GM23248 (cell line): ENCODE results near the gene PPP1R3F. TPM values are rescaled to one million over a fixed set of nuclear protein-coding genes. Genes with fewer than 3 reads are reported as not detected.

Experiments
- DNase-seq: peaks from one replicate; pipeline ENCODE4 v3.0.0-alpha.2; 2015
- H2AFZ ChIP-seq: fragments of 200-600 bp; sonication (generic); 2 replicates; pipeline ENCODE4 v1.6.1; 2016; ENCODE audit warnings: antibody characterized with exemption
- H3F3A ChIP-seq: fragments of 200-600 bp; sonication (generic); 2 replicates; pipeline ENCODE4 v1.6.1; 2016; ENCODE audit warnings: mild to moderate bottlenecking, antibody characterized with exemption, mixed run types; ENCODE audit not compliant: insufficient read depth
- H3K27ac ChIP-seq: fragments of 200-600 bp; sonication (generic); 2 replicates; pipeline ENCODE4 v1.5.1; 2016; ENCODE audit warnings: mild to moderate bottlenecking
- H3K27me3 ChIP-seq: fragments of 200-600 bp; sonication (generic); replicated peaks from 2 replicates; pipeline ENCODE4 v1.6.1; 2016; ENCODE audit warnings: mild to moderate bottlenecking; ENCODE audit not compliant: insufficient read depth
- H3K36me3 ChIP-seq: fragments of 200-600 bp; sonication (generic); 2 replicates; pipeline ENCODE4 v1.6.1; 2016; ENCODE audit warnings: low read depth, mild to moderate bottlenecking
- H3K4me1 ChIP-seq: fragments of 200-600 bp; sonication (generic); 2 replicates; pipeline ENCODE4 v1.6.1; 2016; ENCODE audit warnings: mild to moderate bottlenecking; ENCODE audit not compliant: insufficient read depth
- H3K4me2 ChIP-seq: fragments of 200-600 bp; sonication (generic); one replicate; pipeline ENCODE4 v1.6.1; 2016; ENCODE audit warnings: mild to moderate bottlenecking; ENCODE audit not compliant: unreplicated experiment
- H3K4me3 ChIP-seq: fragments of 200-600 bp; sonication (generic); 2 replicates; pipeline ENCODE4 v1.5.1; 2016; ENCODE audit warnings: mild to moderate bottlenecking
- H3K79me2 ChIP-seq: fragments of 200-600 bp; sonication (generic); 2 replicates; pipeline ENCODE4 v1.6.1; 2016; ENCODE audit warnings: mild to moderate bottlenecking; ENCODE audit not compliant: insufficient read depth
- H3K9ac ChIP-seq: fragments of 200-600 bp; sonication (generic); 2 replicates; pipeline ENCODE4 v1.6.1; 2016; ENCODE audit warnings: mild to moderate bottlenecking
- H3K9me2 ChIP-seq: fragments of 200-600 bp; sonication (generic); 2 replicates; pipeline ENCODE4 v1.6.1; 2016; ENCODE audit warnings: mixed run types, mild to moderate bottlenecking, moderate library complexity; ENCODE audit not compliant: insufficient read depth
- H3K9me3 ChIP-seq: fragments of 200-600 bp; sonication (generic); one replicate; pipeline ENCODE4 v1.6.1; 2017; ENCODE audit warnings: low read depth
- H4K20me1 ChIP-seq: fragments of 200-600 bp; sonication (generic); 2 replicates; pipeline ENCODE4 v1.6.0; 2016; ENCODE audit not compliant: insufficient read depth
- EZH2 ChIP-seq: fragments of 200-600 bp; sonication (generic); IDR thresholded peaks from 2 replicates; pipeline ENCODE4 v1.6.1; 2018; ENCODE audit warnings: antibody characterized with exemption, mild to moderate bottlenecking; ENCODE audit not compliant: insufficient read depth, poor library complexity, severe bottlenecking
- EZH2phosphoT487 ChIP-seq: fragments of 200-600 bp; sonication (generic); IDR thresholded peaks from 2 replicates; pipeline ENCODE4 v1.6.1; 2018; ENCODE audit warnings: antibody characterized with exemption, moderate library complexity, mild to moderate bottlenecking, low read depth; ENCODE audit not compliant: insufficient read depth
- WGBS, 2 experiments: methylation state at CpG; one replicate each; pipeline ENCODE4 v1.1.6; 2015 to 2017; ENCODE audit warnings: low lambda C conversion rate in 2 of 2, low coverage in 1 of 2; ENCODE audit errors: missing lambda C conversion rate in 2 of 2; 5-methylcytosine and 5-hydroxymethylcytosine counted together
- in situ Hi-C: fragments of 300-500 bp; cut with MboI; formaldehyde crosslinking; loops from 2 replicates; pipeline ENCODE4 v1.15.0; 2020
- polyA plus RNA-seq: library from polyadenylated mRNA; unstranded; fragments of >200 nt; fragmentation: Nextera tagmentation; extraction: Ambion mirVana; gene quantifications from 2 replicates; pipeline ENCODE4 v1.2.1, GENCODE V29; 2016
- total RNA-seq: library from RNA; depleted of rRNA; stranded (reverse); fragments of >200 nt; shearing (Covaris generic); gene quantifications from 2 replicates; pipeline ENCODE4 v1.2.3, GENCODE V29; 2014

PPP1R3F gene
- total and polyA plus RNA-seq, 2 experiments from 2014 or later = 4.4 to 10.6 TPM

DNA sequence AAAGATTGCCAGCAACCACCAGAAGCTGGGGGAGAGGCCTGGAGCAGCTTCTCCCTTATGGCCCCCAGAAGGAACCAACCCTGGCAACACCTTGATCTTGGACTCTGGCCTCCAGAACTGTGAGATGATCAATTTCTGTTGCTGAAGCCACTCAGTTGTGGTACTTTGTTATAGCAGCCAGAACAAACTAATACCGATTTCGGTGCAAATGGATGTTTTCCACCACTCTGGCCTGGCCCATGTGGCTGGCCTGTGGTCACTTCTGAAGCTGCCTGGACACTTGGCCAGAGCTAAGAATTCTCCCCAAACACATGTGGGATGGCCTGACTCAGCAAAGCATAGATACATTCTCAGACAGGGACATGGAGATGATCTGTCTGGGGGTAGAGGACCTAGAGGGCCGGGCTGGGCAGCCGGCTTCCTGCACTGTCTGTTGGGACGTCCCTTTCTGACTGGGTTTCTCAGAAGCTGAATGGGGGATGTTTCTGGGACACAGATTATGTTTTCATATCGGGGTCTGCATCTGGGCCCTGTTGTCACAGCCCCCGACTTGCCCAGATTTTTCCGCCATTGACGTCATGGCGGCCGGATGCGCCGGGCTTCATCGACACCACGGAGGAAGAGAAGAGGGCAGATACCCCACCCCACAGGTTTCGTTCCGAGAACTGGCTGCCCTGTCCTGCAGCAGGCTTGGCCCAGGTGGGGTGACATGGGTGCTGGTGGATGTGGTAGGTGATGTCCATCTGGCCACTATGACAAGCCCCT, 9.2 kb upstream of the PPP1R3F start:
- in situ Hi-C loops = no loop called here
- H4K20me1 ChIP-seq = no peaks in the 10 kb centered on the region

GRCh38 chrX:49262603-49263002, 7.0 kb upstream of the PPP1R3F start:
- in situ Hi-C loops = no loop called here

More for the DNA sequence above, 9.2 kb upstream of the PPP1R3F start:
- DNase-seq = no peak
- H3K4me2 ChIP-seq = no peak overlapping the region
- no peaks in the 10 kb centered on the region for H3K9me2 ChIP-seq
- WGBS, 2 experiments = 91 to 94% methylated on average over 15 to 17 of the region's 17 CpGs
- no peaks in the 10 kb centered on the region for H3K4me1 ChIP-seq
- H3K4me3 ChIP-seq = no peak overlapping the region
- H3K9me3 ChIP-seq = no peaks in the 10 kb centered on the region
- no peak for TF ChIP-seq EZH2phosphoT487
- TF ChIP-seq EZH2 = no peak
- H3F3A ChIP-seq = no peaks in the 10 kb centered on the region
- H3K79me2 ChIP-seq = no peaks in the 10 kb centered on the region
- H3K36me3 ChIP-seq = no peaks in the 10 kb centered on the region
- no peaks in the 10 kb centered on the region for H3K27me3 ChIP-seq
- H2AFZ ChIP-seq = no peak overlapping the region
- no peak overlapping the region for H3K9ac ChIP-seq
- no peak overlapping the region for H3K27ac ChIP-seq

GRCh38 chrX:49263631-49264030, 6.0 kb upstream of the PPP1R3F start:
- no peaks in the 10 kb centered on the region for H3K79me2 ChIP-seq
- H3K9ac ChIP-seq = no peak overlapping the region
- DNase-seq = no peak
- no peaks in the 10 kb centered on the region for H3K9me2 ChIP-seq
- no peaks in the 10 kb centered on the region for H3K36me3 ChIP-seq
- no peaks in the 10 kb centered on the region for H3K27me3 ChIP-seq
- no peak overlapping the region for H3K27ac ChIP-seq
- H3K9me3 ChIP-seq = no peaks in the 10 kb centered on the region
- no peak overlapping the region for H3K4me3 ChIP-seq
- in situ Hi-C loops = no loop called here
- TF ChIP-seq EZH2phosphoT487 (no peak), EZH2 (no peak)
- H2AFZ ChIP-seq = no peak overlapping the region
- no peaks in the 10 kb centered on the region for H4K20me1 ChIP-seq
- WGBS, 2 experiments = 61 to 65% methylated on average over 7 to 10 of the region's 10 CpGs
- no peaks in the 10 kb centered on the region for H3F3A ChIP-seq
- no peaks in the 10 kb centered on the region for H3K4me1 ChIP-seq
- no peak overlapping the region for H3K4me2 ChIP-seq

More at GRCh38 chrX:49262603-49263002, 7.0 kb upstream of the PPP1R3F start:
- Histone ChIP-seq H3K4me3 (no peak overlapping the region), H3K9me3 (no peaks in the 10 kb centered on the region), H3K79me2 (no peaks in the 10 kb centered on the region), H3K4me1 (no peaks in the 10 kb centered on the region), H2AFZ (no peak overlapping the region), H3K9ac (no peak overlapping the region), H3F3A (no peaks in the 10 kb centered on the region), H3K27me3 (no peaks in the 10 kb centered on the region), H3K36me3 (no peaks in the 10 kb centered on the region), H3K4me2 (no peak overlapping the region), H3K27ac (no peak overlapping the region), H4K20me1 (no peaks in the 10 kb centered on the region), H3K9me2 (no peaks in the 10 kb centered on the region)
- WGBS, 2 experiments = 0 to 18% methylated on average over 1 of the region's 1 CpG
- TF ChIP-seq EZH2phosphoT487 (no peak), EZH2 (no peak)
- no peak for DNase-seq

DNA sequence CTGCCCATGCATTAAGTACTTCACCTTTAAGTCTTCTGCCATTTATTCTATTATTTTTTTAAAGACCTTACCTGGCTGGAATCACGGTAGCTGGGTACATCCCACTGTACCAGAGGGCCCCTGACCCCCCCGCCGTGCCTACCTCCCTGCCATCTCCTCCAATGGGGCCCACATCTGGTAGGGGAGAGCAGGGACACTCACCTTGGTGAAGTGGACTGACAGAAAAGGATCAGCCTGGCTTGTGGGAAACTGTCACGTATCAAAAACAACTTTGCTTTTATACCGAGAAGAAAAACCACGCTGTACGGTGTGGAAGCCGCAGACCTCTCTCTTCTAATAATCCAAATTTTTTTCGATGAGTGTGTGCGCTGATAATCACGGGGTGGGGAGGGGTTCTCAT, 5.1 kb upstream of the PPP1R3F start, which contains the start of gene FOXP3:
Gene FOXP3, minus strand, starts transcription at position 251 of the 400 bp plus-strand sequence. CDS start 6,205 bp downstream, outside the sequence.
- Histone ChIP-seq H3K27me3 (no peaks in the 10 kb centered on the region), H3K9me2 (no peaks in the 10 kb centered on the region), H3K9me3 (no peaks in the 10 kb centered on the region), H3K4me2 (no peak within 1 kb of the TSS), H4K20me1 (no peaks in the 10 kb centered on the region), H3K36me3 (no peaks in the 10 kb centered on the region), H3K4me3 (no peak within 1 kb of the TSS), H3K9ac (no peak within 1 kb of the TSS), H3K4me1 (no peaks in the 10 kb centered on the region), H2AFZ (no peak within 1 kb of the TSS), H3K79me2 (no peaks in the 10 kb centered on the region), H3F3A (no peaks in the 10 kb centered on the region), H3K27ac (no peak within 1 kb of the TSS)
- 89 to 90% methylated on average over 10 to 11 of the region's 11 CpGs for WGBS, 2 experiments
- in situ Hi-C loops = no loop called here
- no peak for DNase-seq
- TF ChIP-seq EZH2 (no peak), EZH2phosphoT487 (no peak)
